HL-60 (cell line): Measurements from ENCODE around the gene NCOA3.

ENCODE experiments used
- DNase-seq, 2 experiments: peaks; one replicate each; pipeline ENCODE4 v3.0.0-alpha.2; 2010 to 2020; ENCODE audit warnings: low read depth in 1 of 2, low spot score in 1 of 2
- H3K27ac ChIP-seq: fragments of 250-450 bp; sonication (Bioruptor Pico); replicated peaks from 2 replicates; pipeline ENCODE4 v1.5.1; 2020; ENCODE audit warnings: mild to moderate bottlenecking, moderate library complexity
- H3K27me3 ChIP-seq: fragments of 250-450 bp; sonication (Bioruptor Pico); 2 replicates; pipeline ENCODE4 v1.5.1; 2021; ENCODE audit warnings: mild to moderate bottlenecking, moderate library complexity; ENCODE audit not compliant: insufficient read depth, poor library complexity, severe bottlenecking
- H3K4me3 ChIP-seq: replicated peaks from 2 replicates; pipeline ENCODE4 v1.5.1; 2011; ENCODE audit warnings: mild to moderate bottlenecking, control low read depth, low read length; ENCODE audit not compliant: insufficient read depth
- GABPA ChIP-seq: IDR thresholded peaks from 2 replicates; pipeline ENCODE4 v1.6.1; 2012; ENCODE audit warnings: low read depth
- POLR2AphosphoS5 ChIP-seq: IDR thresholded peaks from 2 replicates; pipeline ENCODE4 v1.6.1; 2012; ENCODE audit warnings: low read depth
- SPI1 ChIP-seq: IDR thresholded peaks from 2 replicates; pipeline ENCODE4 v1.6.1; 2012; ENCODE audit warnings: low read depth, mild to moderate bottlenecking, borderline replicate concordance
- TF ChIP-seq, protein P1 (sequence below): IDR thresholded peaks from 2 replicates; pipeline ENCODE4 v1.6.1; 2012; ENCODE audit warnings: low read depth; ENCODE audit not compliant: insufficient replicate concordance
- TF ChIP-seq, protein P2 (sequence below): IDR thresholded peaks from one replicate; pipeline ENCODE4 v1.5.1; 2011; ENCODE audit warnings: low read length, control low read depth, inconsistent platforms; ENCODE audit not compliant: insufficient read depth

NCOA3 gene

DNA sequence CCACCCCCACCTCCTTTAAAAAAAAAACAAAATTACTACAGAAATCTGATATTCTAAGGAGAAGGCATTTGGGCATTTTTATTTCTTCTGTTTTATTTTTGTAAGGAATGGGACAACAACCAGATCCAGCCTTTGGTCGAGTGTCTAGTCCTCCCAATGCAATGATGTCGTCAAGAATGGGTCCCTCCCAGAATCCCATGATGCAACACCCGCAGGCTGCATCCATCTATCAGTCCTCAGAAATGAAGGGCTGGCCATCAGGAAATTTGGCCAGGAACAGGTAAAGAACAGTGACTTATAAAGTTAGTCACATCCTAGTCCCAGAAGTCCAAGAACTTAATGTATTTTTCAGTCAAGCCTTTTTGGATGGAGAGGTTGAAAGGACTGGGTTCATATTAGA, 150.6 kb downstream of the NCOA3 start:
- no peaks in the 10 kb centered on the region for H3K27me3 ChIP-seq
- TF ChIP-seq, protein P1, sequence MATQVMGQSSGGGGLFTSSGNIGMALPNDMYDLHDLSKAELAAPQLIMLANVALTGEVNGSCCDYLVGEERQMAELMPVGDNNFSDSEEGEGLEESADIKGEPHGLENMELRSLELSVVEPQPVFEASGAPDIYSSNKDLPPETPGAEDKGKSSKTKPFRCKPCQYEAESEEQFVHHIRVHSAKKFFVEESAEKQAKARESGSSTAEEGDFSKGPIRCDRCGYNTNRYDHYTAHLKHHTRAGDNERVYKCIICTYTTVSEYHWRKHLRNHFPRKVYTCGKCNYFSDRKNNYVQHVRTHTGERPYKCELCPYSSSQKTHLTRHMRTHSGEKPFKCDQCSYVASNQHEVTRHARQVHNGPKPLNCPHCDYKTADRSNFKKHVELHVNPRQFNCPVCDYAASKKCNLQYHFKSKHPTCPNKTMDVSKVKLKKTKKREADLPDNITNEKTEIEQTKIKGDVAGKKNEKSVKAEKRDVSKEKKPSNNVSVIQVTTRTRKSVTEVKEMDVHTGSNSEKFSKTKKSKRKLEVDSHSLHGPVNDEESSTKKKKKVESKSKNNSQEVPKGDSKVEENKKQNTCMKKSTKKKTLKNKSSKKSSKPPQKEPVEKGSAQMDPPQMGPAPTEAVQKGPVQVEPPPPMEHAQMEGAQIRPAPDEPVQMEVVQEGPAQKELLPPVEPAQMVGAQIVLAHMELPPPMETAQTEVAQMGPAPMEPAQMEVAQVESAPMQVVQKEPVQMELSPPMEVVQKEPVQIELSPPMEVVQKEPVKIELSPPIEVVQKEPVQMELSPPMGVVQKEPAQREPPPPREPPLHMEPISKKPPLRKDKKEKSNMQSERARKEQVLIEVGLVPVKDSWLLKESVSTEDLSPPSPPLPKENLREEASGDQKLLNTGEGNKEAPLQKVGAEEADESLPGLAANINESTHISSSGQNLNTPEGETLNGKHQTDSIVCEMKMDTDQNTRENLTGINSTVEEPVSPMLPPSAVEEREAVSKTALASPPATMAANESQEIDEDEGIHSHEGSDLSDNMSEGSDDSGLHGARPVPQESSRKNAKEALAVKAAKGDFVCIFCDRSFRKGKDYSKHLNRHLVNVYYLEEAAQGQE = no peak
- TF ChIP-seq, protein P2, sequence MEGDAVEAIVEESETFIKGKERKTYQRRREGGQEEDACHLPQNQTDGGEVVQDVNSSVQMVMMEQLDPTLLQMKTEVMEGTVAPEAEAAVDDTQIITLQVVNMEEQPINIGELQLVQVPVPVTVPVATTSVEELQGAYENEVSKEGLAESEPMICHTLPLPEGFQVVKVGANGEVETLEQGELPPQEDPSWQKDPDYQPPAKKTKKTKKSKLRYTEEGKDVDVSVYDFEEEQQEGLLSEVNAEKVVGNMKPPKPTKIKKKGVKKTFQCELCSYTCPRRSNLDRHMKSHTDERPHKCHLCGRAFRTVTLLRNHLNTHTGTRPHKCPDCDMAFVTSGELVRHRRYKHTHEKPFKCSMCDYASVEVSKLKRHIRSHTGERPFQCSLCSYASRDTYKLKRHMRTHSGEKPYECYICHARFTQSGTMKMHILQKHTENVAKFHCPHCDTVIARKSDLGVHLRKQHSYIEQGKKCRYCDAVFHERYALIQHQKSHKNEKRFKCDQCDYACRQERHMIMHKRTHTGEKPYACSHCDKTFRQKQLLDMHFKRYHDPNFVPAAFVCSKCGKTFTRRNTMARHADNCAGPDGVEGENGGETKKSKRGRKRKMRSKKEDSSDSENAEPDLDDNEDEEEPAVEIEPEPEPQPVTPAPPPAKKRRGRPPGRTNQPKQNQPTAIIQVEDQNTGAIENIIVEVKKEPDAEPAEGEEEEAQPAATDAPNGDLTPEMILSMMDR = no peak
- no peak for TF ChIP-seq SPI1
- no peak for TF ChIP-seq GABPA
- no peak for TF ChIP-seq POLR2AphosphoS5
- H3K27ac ChIP-seq = no peak overlapping the region

DNA sequence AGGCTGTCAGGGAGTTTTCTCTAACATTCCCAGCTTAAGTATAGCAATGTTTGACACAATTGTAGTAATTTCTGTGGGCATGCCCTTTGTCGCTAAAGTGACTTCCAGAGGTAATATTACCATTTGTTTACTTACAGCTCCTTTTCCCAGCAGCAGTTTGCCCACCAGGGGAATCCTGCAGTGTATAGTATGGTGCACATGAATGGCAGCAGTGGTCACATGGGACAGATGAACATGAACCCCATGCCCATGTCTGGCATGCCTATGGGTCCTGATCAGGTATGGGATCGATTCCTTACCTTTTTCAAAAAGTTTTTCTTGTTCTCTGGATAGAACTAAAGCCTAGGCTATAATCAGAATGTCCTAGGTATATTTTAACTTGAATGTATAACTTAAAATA, 151.1 kb downstream of the NCOA3 start:
- DNase-seq = no peak
- H3K27me3 ChIP-seq = no peaks in the 10 kb centered on the region
- no peak overlapping the region for H3K27ac ChIP-seq
- TF ChIP-seq, protein P1 = no peak
- TF ChIP-seq POLR2AphosphoS5 = no peak
- no peak for TF ChIP-seq GABPA
- no peak for TF ChIP-seq SPI1
- TF ChIP-seq, protein P2 = no peak
- H3K4me3 ChIP-seq = no peak overlapping the region

More for the DNA sequence above, 150.6 kb downstream of the NCOA3 start:
- no peak for DNase-seq
- H3K4me3 ChIP-seq = no peak overlapping the region

DNA sequence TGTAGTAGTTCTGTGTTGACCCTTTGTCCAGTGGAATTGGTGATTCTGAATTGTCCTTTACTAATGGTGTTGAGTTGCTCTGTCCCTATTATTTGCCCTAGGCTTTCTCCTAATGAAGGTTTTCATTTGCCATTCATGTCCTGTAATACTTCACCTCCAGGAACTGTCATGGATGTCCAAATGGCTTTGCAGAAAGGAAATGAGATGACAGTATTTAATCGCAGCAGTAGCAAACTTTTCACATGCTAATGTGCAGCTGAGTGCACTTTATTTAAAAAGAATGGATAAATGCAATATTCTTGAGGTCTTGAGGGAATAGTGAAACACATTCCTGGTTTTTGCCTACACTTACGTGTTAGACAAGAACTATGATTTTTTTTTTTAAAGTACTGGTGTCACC, 152.2 kb downstream of the NCOA3 start:
- H3K4me3 ChIP-seq = no peak overlapping the region
- DNase-seq = no peak
- H3K27me3 ChIP-seq = no peaks in the 10 kb centered on the region
- no peak overlapping the region for H3K27ac ChIP-seq
- TF ChIP-seq SPI1 (no peak), POLR2AphosphoS5 (no peak), GABPA (no peak)
- TF ChIP-seq, protein P2 = no peak
- TF ChIP-seq, protein P1 = no peak
